Activated gamma-delta T cell (primary cell): ENCODE results near the gene CLCA2.
"Not testable (repeated sequence)": the region's sequence is repeated elsewhere in the genome, so short reads cannot be mapped to it uniquely, and the experiment has no call there.

Experiments used
- DNase-seq: peaks from one replicate; lab custom pipeline; 2025; lab: John Stamatoyannopoulos, UW

The CLCA2 gene

DNA sequence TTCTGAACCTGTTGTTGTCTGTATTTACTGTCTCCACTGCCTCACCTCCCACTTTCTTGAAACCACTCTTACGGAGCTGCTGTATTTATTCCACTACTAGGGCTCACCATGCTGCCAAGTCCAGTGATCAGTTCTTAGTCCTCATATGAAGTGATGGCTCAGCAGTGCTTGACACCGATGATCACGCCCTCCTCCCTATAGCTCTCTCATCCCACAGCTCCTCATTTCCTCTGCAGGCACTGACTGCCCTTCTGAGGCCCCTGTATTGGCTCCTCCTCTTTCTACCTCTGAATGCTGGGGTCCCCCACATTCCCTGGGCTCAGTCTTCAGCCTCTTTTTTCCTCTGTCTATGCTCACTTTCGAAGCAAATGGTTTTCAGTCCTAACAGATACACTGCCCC, 48.2 kb downstream of the CLCA2 start:
- DNase-seq: no peak

- no peak for DNase-seq
Observed at GRCh38 chr1:86472767-86473166, 48.8 kb downstream of the CLCA2 start.

DNA sequence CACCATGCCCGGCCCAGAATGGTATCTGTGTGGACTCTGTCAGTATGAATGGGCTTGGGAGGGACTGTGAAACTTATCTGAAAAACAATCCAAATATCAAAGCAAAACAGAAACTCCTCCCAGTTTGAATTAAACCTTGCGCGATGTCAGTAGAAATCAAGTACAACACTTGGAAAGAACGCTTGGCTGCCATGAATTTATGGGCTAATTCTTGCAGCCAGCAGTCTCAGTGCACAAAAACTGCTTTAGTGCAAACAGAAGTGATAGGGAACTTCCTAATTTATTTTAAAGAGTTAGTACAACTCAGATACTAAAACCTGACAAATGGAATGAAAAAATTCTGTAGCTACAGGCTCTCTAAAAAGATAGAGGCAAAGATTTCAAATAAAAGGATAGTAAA, 53.3 kb downstream of the CLCA2 start:
- no peak for DNase-seq

GRCh38 chr1:86477682-86478081, 53.7 kb downstream of the CLCA2 start:
- DNase-seq: no peak

DNA sequence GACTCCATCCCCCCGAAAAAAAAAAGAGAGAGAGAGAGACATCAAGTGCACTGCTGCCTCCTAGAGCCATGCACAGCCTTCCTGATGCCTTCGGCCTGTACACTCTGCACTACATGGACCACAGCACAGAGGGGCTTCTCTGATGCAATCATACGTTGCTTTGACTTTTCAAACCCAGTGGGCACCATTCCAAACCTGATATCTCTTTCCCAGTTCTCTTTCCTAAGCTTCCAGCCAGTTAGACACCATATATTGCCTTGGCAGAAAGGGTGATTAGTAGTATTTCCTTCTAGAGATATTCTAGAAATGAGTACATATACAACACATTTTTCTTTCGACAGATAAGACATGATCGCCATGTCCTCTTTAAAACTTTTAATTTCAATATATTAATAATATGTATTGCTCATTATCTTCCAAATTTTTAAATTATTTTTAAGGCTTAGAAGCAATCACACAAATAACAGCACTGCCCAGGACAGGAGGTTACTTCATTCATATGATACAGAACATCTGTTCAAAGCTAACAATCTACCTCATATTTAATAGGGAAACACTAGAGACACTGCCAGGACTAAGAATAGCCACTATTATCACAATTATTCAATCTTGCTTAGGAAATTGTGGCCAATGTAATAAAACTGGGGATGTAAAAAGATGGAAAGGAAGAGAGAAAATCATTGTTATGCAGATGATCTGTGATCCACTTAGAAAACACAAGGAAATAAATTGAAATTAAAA, 54.6 kb downstream of the CLCA2 start:
- no peak for DNase-seq

- DNase-seq: no peak
Observed at GRCh38 chr1:86481966-86482365, 58.0 kb downstream of the CLCA2 start.

GRCh38 chr1:86487131-86487810, 63.3 kb downstream of the CLCA2 start:
- no peak for DNase-seq

DNA sequence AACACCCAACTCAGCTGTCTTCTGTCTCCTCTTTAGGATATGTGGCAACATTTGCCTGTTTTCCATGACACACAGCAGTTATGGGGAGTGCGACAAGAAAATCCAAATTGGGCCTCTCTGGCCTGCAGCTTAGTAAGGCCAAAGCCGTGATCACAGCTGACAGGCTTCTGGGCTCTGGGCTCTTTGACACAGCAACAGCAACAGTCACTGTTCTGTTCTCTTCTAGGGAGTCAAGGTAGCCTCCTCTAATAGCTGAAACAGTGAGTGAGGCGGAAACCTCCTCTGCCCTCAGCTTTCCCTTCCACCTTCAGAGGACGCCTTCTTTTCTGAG, 63.8 kb downstream of the CLCA2 start:
- DNase-seq: no peak

GRCh38 chr1:86489242-86489878, 65.4 kb downstream of the CLCA2 start:
- no peak for DNase-seq

DNA sequence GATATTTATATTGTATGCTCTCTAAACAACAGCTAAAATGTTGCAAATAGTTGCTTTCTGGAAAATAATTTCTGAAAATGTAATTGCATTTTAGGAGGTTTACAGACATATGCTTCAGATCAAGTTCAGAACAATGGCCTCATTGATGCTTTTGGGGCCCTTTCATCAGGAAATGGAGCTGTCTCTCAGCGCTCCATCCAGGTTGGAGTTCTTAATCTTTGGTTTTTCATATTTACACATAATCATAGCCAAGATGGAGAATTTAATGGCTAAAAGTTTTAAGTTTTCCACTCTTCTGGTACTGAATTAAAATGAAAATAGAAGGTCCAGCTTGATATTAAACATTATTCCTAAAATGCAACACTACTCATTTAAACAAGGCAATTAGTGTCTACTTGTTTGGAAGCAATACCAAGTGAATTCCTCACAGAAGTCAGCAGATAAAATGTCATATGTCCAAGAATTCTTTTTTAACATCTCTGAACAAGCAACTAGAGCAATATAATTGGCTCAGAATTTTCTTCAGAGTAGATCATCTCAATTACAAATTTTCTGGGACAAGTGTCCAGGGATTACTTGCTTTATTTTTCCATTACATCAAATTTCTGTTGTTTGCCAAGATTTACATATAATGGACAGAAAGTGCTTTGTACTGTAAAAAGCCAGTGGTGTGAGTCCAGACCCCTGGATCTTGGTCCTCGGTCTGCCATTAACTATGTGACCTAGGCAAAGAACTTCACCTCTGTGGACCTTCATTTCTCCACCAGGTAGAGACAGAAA, 67.4 kb downstream of the CLCA2 start:
- DNase-seq: no peak

DNA sequence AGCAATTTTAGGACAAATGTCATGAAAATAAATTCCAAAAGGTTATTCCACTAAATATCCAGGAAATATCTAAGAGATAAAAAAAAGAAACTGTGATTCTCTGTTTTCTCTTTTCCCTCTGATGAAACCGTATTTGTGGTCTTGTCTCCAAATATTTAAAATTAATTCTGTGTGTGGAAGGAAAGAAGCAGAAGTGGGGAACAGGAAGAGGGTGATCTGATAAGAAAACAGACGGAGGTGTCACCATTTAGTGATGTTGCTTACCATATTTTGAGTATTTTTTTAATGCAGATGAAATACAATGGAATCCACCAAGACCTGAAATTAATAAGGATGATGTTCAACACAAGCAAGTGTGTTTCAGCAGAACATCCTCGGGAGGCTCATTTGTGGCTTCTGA, 74.3 kb downstream of the CLCA2 start:
- no peak for DNase-seq

DNA sequence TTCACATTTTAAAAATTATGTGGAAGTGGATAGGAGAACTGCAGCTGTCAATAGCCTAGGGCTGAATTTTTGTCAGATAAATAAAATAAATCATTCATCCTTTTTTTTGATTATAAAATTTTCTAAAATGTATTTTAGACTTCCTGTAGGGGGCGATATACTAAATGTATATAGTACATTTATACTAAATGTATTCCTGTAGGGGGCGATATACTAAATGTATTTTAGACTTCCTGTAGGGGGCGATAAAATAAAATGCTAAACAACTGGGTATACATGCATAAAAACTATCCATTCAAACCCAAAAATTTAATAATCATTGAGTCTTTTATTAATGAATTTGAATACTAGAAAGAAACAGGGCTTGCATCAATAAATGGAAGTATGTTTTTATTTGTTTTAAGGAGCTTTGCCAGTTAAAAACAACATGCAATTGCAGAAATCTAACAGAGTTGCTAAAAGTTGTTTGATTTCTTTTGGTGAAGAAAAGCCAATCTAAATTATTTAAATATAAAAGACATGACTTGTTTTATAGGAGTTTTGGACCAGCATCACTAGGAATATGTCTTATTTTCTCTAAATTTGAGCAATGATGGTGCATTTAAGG, 76.1 kb downstream of the CLCA2 start:
- no peak for DNase-seq

GRCh38 chr1:86500714-86501113, 76.7 kb downstream of the CLCA2 start:
- no peak for DNase-seq

DNA sequence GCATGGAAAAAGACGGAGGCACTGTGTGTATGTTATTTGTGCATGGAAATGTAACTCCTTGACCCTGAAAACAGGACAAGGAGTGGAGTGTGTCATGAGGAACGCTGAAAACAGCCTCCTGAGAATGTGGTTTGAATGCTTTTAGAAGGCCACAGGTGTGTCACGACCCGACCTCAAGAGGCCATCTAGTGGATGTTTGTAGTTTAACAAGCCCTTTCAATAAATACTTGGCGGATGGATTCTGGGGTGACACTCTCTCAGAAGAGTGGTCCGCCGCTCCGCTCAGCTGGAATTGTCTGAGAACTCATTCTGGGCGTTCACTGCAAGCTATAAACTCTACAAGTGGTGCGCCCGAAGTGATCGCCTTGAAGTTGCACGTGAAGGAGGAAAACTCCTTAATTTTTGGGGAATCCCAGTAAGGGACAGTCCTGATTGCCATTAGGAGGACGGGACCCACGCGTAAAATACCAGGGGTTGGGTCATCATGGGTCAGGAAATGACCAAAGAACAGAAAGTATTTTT, 78.2 kb downstream of the CLCA2 start:
- not testable (repeated sequence) for DNase-seq

DNA sequence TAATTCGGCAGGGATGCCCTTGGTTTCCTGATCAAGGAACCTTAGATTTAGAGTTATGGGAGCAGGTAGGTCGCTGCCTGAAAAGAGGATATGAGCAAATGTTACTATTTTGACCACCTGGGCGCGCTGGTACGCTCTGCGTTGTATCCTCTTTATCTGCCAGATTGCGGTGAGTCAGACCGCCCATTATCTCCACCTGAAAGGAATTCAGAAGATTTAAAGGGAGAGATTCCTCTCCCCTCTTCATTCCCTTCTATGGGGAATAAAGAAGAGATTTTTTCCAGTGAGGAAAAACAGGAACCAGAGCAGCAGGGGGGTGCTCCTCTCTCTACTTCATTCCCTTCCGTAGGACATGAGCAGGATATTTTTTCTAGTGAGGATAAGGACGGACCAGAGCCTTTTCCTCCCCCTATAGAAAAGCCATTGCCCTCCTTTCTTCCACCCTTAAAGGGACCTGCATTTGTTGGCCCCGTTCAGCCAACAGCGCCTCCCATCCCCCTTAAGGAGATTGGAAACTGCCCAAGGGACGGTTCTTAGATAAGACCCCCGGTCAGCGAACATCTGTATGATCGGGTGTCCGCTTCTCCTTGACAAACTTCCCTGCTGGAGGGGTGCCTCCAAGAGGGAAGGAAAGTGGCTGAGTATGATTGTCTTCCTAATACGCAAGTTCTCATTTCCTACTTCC, 78.9 kb downstream of the CLCA2 start:
- DNase-seq: no peak

GRCh38 chr1:86503406-86504136, 79.6 kb downstream of the CLCA2 start:
- no peak for DNase-seq

GRCh38 chr1:86504137-86504479, 80.1 kb downstream of the CLCA2 start:
- no peak for DNase-seq

- no peak for DNase-seq
Observed at GRCh38 chr1:86504895-86505563, 81.1 kb downstream of the CLCA2 start.

DNA sequence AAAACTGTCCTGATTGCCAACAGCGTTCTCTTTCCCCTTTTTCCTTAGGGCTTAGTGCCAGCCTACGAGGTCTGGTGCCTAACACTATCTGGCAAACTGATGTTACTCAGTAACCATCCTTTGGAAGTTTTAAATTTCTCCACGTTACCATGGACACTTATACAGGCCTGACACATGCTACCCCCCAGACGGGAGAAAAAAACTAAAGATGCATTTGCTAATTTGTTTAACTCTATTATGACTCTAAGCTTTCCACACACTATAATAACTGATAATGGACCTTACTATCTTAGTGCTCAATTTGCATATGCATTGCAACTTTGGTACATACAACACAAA, 81.6 kb downstream of the CLCA2 start:
- no peak for DNase-seq
